IMR-90 (cell line): ENCODE results near the gene SAMD10. TPM values are rescaled to one million over a fixed set of nuclear protein-coding genes. Genes with fewer than 3 reads are reported as not detected.
A peak's percentile ranks its signal among the peaks of the same experiment; 100 is the strongest.
"Not testable (repeated sequence)": the region's sequence is repeated elsewhere in the genome, so short reads cannot be mapped to it uniquely, and the experiment has no call there.

Experiments
- ATAC-seq: fragments of 200-7000 bp; cut with Tn5 transposase; 2 replicates; pipeline ENCODE4 v1.9.1; 2020; ENCODE audit warnings: low read depth, mild to moderate bottlenecking, moderate library complexity
- BruUV-seq: library from RNA; stranded (reverse); fragments of 400-500 nt; replicated peaks from 2 replicates; lab custom pipeline; 2021; lab: Mats Ljungman, UMichigan
- CTCF ChIA-PET: fragments of 300-600 bp; formaldehyde crosslinking; extraction: SDS; loops from one replicate; lab custom pipeline; 2021; ENCODE audit warnings: antibody characterized with exemption; lab: Yijun Ruan, JAX
- POLR2A ChIA-PET: fragments of 300-600 bp; sonication (Branson Sonifier 250); formaldehyde crosslinking; loops from one replicate; lab custom pipeline; 2022; ENCODE audit warnings: antibody characterized with exemption; ENCODE audit not compliant: unreplicated experiment; lab: Charles Lee
- DNase-seq: peaks from one replicate; pipeline ENCODE4 v3.0.0; 2013
- H2AFZ ChIP-seq: replicated peaks from 2 replicates; pipeline ENCODE3; 2013; ENCODE audit warnings: low read length, mild to moderate bottlenecking; ENCODE audit not compliant: poor library complexity
- H2AK5ac ChIP-seq: 2 replicates; pipeline ENCODE4 v1.6.1; 2013; ENCODE audit warnings: low read depth, low read length, inconsistent platforms
- H2AK9ac ChIP-seq: replicated peaks from 2 replicates; pipeline ENCODE3; 2013; ENCODE audit warnings: mild to moderate bottlenecking, low read depth, low read length, moderate library complexity; ENCODE audit not compliant: poor library complexity
- H2BK120ac ChIP-seq: 2 replicates; pipeline ENCODE4 v1.6.1; 2013; ENCODE audit warnings: low read depth, low read length, inconsistent platforms
- H2BK15ac ChIP-seq: 3 replicates; pipeline ENCODE4 v1.6.1; 2013; ENCODE audit warnings: low read depth, low read length, inconsistent platforms
- H2BK20ac ChIP-seq: 2 replicates; pipeline ENCODE4 v1.6.1; 2013; ENCODE audit warnings: low read depth, mild to moderate bottlenecking, inconsistent platforms, low read length, moderate library complexity
- H2BK5ac ChIP-seq: 2 replicates; pipeline ENCODE4 v1.6.1; 2013; ENCODE audit warnings: mild to moderate bottlenecking, low read depth, low read length, inconsistent platforms; ENCODE audit not compliant: poor library complexity, severe bottlenecking
- H3K14ac ChIP-seq: replicated peaks from 2 replicates; pipeline ENCODE4 v1.6.1; 2013; ENCODE audit warnings: low read depth, low read length, inconsistent platforms
- H3K18ac ChIP-seq: 2 replicates; pipeline ENCODE4 v1.6.1; 2013; ENCODE audit warnings: low read depth, low read length, control low read depth
- H3K23ac ChIP-seq: 2 replicates; pipeline ENCODE4 v1.6.1; 2013; ENCODE audit warnings: low read depth, low read length, inconsistent platforms
- H3K27ac ChIP-seq: 2 replicates; pipeline ENCODE4 v1.5.1; 2013; ENCODE audit warnings: mild to moderate bottlenecking, control low read depth, low read length; ENCODE audit not compliant: insufficient read depth
- H3K27me3 ChIP-seq: 2 replicates; pipeline ENCODE4 v1.6.1; 2013; ENCODE audit warnings: low read length; ENCODE audit not compliant: control insufficient read depth, insufficient read depth
- H3K36me3 ChIP-seq: 2 replicates; pipeline ENCODE4 v1.6.1; 2013; ENCODE audit warnings: low read length, mixed read lengths; ENCODE audit not compliant: control insufficient read depth, insufficient read depth
- H3K4ac ChIP-seq: 2 replicates; pipeline ENCODE4 v1.6.1; 2013; ENCODE audit warnings: low read depth, low read length, inconsistent platforms
- H3K4me1 ChIP-seq: 2 replicates; pipeline ENCODE4 v1.6.1; 2013; ENCODE audit warnings: low read length, mixed read lengths; ENCODE audit not compliant: control insufficient read depth, insufficient read depth
- H3K4me2 ChIP-seq: 2 replicates; pipeline ENCODE4 v1.6.1; 2013; ENCODE audit warnings: low read depth, mild to moderate bottlenecking, control low read depth, low read length, moderate library complexity
- H3K4me3 ChIP-seq: 2 replicates; pipeline ENCODE4 v1.5.1; 2013; ENCODE audit warnings: low read depth, mild to moderate bottlenecking, control low read depth, low read length, moderate library complexity; ENCODE audit not compliant: insufficient read depth
- H3K56ac ChIP-seq: 2 replicates; pipeline ENCODE4 v1.6.1; 2013; ENCODE audit warnings: low read length, inconsistent platforms; ENCODE audit not compliant: insufficient read depth; ENCODE audit errors: extremely low read depth
- H3K79me1 ChIP-seq, 2 experiments: 2 replicates each; pipeline ENCODE4 v1.6.1; 2013; ENCODE audit warnings: low read length in 2 of 2, inconsistent platforms in 1 of 2, low read depth in 1 of 2
- H3K9ac ChIP-seq: 2 replicates; pipeline ENCODE4 v1.6.1; 2013; ENCODE audit warnings: low read depth, low read length, control low read depth
- H3K9me1 ChIP-seq: 2 replicates; pipeline ENCODE4 v1.6.1; 2013; ENCODE audit warnings: low read length, inconsistent platforms; ENCODE audit not compliant: insufficient read depth
- H3K9me3 ChIP-seq: 2 replicates; pipeline ENCODE4 v1.6.1; 2013; ENCODE audit warnings: low read length; ENCODE audit not compliant: control insufficient read depth, insufficient read depth
- H4K20me1 ChIP-seq: 2 replicates; pipeline ENCODE4 v1.6.1; 2013; ENCODE audit warnings: low read length, inconsistent platforms; ENCODE audit not compliant: insufficient read depth
- H4K5ac ChIP-seq: 2 replicates; pipeline ENCODE4 v1.6.1; 2013; ENCODE audit warnings: mild to moderate bottlenecking, low read depth, low read length, control low read depth
- H4K8ac ChIP-seq, 2 experiments: 2 replicates each; pipeline ENCODE4 v1.6.1; 2013; ENCODE audit warnings: low read depth in 2 of 2, low read length in 2 of 2, control low read depth in 1 of 2, inconsistent platforms in 1 of 2
- H4K91ac ChIP-seq: 2 replicates; pipeline ENCODE4 v1.6.1; 2013; ENCODE audit warnings: low read depth, low read length, inconsistent platforms; ENCODE audit not compliant: insufficient read depth
- WGBS, 2 experiments: methylation state at CpG; one replicate each; pipeline versions ENCODE4 v1.1.5 to v1.1.7; 2013; ENCODE audit warnings: missing lambda C conversion rate in 2 of 2; ENCODE audit not compliant: insufficient read length in 1 of 2; ENCODE audit errors: extremely low coverage in 2 of 2; 5-methylcytosine and 5-hydroxymethylcytosine counted together
- dilution Hi-C: fragments of 300-500 bp; cut with HindIII; formaldehyde crosslinking; loops from one replicate; pipeline ENCODE4 v1.14.3; 2018; ENCODE audit warnings: low sequenced_read_pairs; ENCODE audit not compliant: unreplicated experiment
- in situ Hi-C: fragments of 300-500 bp; cut with MboI; formaldehyde crosslinking; loops from 3 replicates; pipeline ENCODE4 v1.14.3; 2019; ENCODE audit warnings: low sequenced_read_pairs, inconsistent platforms, mixed read lengths
- intact Hi-C: fragments of 100-400 bp; cut with micrococcal nuclease; formaldehyde crosslinking; loops from 2 replicates; pipeline ENCODE4 v1.10.0; 2022
- polyA plus RNA-seq, 3 experiments: library from polyadenylated mRNA; depleted of rRNA; stranded (reverse); fragments of >200 nt; gene quantifications; 2 replicates each; pipeline ENCODE4 v1.2.3, GENCODE V29; 2012; ENCODE audit warnings: low replicate concordance in 1 of 3
- total RNA-seq: library from RNA; depleted of rRNA; stranded (reverse); fragments of >200 nt; gene quantifications from 2 replicates; pipeline ENCODE4 v1.2.3, GENCODE V29; 2012

SAMD10 gene
- total and polyA plus RNA-seq, 2 of the 4 experiments (the other 2 are of a cell fraction): 0.54 to 4.1 TPM

DNA sequence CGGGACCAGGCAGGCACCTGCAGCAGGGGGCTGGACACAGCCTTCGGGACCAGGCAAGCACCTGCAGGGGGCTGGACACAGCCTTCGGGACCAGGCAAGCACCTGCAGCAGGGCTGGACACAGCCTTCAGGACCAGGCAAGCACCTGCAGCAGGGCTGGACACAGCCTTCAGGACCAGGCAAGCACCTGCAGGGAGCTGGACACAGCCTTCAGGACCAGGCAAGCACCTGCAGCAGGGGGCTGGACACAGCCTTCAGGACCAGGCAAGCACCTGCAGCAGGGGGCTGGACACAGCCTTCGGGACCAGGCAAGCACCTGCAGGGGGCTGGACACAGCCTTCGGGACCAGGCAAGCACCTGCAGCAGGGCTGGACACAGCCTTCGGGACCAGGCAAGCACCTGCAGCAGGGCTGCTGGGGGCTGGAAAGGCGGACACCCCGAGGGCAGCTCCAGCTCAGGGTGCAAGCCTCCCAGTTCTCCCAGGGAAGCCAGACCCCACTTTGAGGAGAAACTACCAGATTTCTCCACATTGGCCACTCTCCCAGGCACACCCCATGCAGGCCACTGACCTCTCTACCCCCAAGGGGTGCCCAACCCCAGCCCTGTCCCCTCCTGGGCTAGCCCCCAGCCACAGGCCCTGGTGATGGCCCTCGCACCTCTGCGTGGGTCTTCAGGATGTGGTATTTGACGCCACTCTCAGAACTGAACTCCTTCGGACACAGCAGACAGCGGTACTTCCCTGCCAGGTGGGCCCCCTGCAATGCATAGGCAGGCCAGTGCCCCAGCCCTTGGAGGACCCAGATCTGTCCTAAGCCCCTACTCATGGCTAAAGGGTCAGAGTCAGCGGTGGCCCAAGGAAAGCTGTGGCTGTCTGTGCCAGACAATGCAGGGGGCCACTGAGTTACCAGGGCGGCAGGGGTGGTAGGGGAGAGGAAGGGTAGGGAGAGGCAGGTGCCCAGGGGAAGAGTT, 18.5 kb downstream of the SAMD10 start:
- H3K14ac ChIP-seq, H2BK5ac ChIP-seq, H3K4me1 ChIP-seq, H4K20me1 ChIP-seq, CTCF ChIA-PET, dilution Hi-C loops, POLR2A ChIA-PET, H4K8ac ChIP-seq, DNase-seq, H2BK120ac ChIP-seq, H3K56ac ChIP-seq, H4K5ac ChIP-seq, H3K27me3 ChIP-seq, H3K9me3 ChIP-seq, H3K23ac ChIP-seq, H3K79me1 ChIP-seq, H2AK5ac ChIP-seq, ATAC-seq, H3K27ac ChIP-seq, intact Hi-C loops, H2BK15ac ChIP-seq, H3K4ac ChIP-seq, H3K4me3 ChIP-seq, H2AFZ ChIP-seq, H3K9me1 ChIP-seq, H3K4me2 ChIP-seq, H4K91ac ChIP-seq, H3K9ac ChIP-seq, H2BK20ac ChIP-seq, in situ Hi-C loops, H3K18ac ChIP-seq, BruUV-seq: not testable (repeated sequence)
- Histone ChIP-seq H3K36me3 (peaks cover 49% of the 10 kb centered on the region), H2AK9ac (peak overlapping the region; percentile 52)
- 91% methylated on average over 6 of the region's 15 CpGs; no CpG with 5 or more reads in 1 of the 2 experiments for WGBS, 2 experiments
